Pulmonary artery endothelial cell (primary cell): ENCODE measurements around the gene PLEKHM1. TPM values are rescaled to one million over a fixed set of nuclear protein-coding genes. Genes with fewer than 3 reads are reported as not detected.
A peak's percentile ranks its signal among the peaks of the same experiment; 100 is the strongest.
"Not testable (repeated sequence)": the region's sequence is repeated elsewhere in the genome, so short reads cannot be mapped to it uniquely, and the experiment has no call there.

ENCODE experiments used
- DNase-seq: peaks from one replicate; pipeline ENCODE4 v3.0.0-alpha.2; 2011; ENCODE audit warnings: low read depth, low spot score
- total RNA-seq: library from RNA; depleted of rRNA; stranded (reverse); fragments of >200 nt; gene quantifications from 2 replicates; pipeline ENCODE4 v1.2.3, GENCODE V29; 2014

Gene PLEKHM1
- 18.8 and 19.4 TPM in 2 replicates for total RNA-seq

DNA sequence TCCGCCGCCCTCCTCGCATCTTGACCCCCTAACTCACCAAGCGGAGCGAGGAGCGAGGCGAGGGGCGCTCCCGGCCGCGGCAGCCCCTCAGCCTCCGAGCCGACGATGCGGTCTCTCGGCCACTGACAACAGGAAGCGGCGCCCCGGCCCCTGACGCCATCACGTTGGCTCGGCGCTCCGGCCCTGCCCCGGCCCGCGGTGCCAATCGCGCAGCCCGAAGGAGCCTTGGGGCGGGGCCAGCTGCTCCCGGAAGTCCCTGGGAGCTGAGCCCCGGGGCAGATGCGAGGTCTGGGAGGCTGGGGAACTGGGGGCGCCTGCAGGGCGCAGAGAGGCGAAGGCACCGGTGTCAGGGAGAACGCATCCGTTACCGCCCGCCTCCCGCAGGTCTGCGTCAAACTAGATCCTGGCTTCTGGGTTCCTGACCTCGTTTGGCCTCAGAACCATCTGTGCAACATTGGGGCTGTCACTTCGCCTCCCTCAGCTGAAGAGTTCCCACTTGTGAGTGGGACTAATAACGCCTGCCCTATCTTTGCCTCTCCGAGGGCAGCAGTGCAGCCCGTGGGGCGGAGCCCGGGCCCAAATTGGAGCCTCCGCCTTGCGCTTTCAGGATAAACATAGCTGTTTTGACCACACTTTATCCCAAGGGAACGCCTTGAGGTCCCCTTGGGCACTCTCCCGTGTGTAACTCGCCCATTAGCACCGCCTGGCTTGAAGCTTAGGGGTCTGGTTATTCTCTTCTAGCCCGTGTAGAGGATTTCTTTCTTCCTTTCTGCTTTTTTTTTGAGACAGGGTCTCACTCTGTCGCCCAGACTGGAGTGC is at the start of gene PLEKHM1:
Gene PLEKHM1 (minus strand): TSS at position 107 of the 819 bp plus-strand sequence. CDS start 8,237 bp downstream, outside the sequence.
- DNase-seq: peak; percentile 32

DNA sequence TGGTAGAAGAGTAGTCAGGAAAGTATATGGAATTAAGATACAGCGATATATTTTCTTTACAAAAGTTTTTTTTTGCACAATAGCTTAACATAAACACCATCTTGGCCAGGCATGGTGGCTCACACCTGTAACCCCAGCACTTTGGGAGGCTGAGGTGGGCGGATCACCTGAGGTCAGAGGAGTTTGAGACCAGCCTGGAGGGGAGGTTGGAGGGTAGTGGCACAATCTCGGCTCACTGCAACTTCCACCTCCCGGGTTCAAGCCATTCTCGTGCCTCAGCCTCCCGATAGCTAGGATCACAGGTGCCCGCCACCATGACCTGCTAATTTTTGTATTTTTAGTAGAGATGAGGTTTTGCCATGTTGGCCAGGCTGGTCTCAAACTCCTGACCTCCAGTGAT is 47.6 kb upstream of the PLEKHM1 start:
- not testable (repeated sequence) for DNase-seq

DNA sequence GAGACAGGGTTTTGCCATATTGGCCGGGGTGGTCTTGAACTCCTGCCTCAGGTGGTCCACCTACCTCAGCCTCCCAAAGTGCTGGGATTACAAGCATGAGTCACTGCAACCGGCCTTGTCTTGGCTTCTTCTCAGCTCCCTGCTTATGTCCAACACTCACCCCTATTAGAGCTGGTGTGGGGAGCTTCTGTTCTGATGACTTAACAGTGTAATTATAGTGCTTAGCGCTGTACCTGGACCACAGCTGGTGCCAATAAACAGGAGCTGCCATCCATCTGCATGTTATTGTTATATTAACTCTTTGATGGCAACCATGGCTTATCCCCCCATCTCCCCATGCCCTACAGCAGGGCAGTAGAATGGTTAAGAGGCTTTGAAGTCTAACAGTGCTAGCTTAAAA is 15.6 kb upstream of the PLEKHM1 start:
- not testable (repeated sequence) for DNase-seq

DNA sequence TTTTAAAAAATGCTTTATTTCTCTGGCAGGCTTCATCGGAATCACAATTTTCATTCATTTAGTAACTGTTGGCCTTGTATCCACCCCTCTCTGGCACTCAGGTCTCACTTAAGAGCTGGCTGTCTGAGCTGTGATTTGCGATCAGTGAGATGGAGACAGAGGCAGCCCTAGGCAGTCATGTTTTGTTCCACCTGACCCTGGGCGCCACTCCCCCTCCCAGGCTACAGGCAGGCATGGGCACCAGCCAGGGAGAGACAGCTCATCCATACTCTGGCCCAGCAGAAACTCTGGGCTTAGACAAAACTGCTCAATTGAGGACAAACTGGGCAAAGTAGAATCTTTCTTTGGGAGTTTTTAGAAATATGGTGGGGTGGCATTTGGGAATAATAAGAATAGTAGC is 14.7 kb upstream of the PLEKHM1 start:
- not testable (repeated sequence) for DNase-seq

DNA sequence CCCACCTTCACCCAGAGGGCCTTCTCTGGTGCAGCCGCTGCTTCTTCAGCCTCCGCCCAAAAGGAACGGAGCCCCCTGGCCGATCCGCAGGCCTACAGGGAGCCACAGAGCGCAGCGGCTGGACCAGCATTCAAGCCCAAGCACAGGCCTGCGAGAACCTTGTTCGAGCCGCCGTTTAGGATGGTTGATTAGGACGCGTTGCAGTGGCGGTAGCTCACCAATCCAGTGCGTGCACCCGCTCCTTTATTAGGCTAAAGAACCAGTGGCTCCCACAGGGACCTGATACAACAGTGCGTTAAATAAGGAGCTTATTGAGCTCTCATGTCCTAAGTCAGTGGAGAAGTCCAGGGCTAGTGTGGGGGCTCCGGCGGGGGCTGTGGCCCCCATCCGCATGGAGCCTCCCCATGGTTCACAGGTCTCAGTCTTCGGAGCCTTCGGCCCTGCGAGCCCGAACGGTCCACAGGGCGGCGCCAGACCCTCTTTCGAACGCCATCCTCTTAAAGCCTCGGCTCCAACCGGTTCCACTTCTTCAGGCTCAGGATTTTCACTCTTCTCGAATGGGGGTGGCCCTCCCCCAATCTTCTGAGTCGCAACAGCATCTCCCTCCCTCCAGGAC is 10.7 kb upstream of the PLEKHM1 start:
- DNase-seq: not testable (repeated sequence)

DNA sequence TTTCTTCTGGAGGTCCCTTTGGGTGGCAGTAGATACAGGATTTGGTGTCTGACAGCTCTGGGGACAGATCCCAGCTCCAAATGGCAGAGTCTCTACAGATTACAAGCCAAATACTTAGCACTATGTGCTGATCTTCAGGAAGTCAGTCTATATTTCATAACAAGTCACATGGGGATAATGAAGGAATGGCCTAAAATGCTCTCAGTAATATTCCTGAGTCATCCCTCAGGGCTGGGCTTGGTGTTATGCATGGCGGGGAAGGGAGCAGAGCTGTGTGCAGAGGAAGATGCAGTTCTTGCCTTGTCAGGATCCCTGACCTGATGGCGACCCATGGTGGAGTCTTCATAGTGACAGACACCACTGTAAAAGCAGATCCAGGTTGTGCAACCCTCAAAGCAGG is 10.0 kb upstream of the PLEKHM1 start:
- not testable (repeated sequence) for DNase-seq

DNA sequence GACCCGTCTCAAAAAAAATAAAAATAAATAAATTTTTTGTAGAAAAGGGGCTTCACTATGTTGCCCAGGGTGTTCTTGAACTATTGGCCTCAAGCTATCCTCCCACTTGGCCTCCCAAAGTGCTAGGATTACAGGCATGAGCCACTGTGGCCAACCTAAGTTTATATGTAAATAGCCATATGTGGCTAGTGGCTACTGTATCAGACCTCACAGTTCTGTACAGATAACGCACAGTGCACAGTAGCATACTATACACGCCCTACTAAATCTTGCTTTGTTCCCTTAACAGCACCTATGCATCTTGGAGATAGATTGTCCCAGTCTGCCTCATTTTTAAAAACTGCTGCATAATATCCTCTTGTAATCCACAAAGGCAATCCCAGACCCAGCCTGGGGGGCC is 8.7 kb upstream of the PLEKHM1 start:
- not testable (repeated sequence) for DNase-seq

DNA sequence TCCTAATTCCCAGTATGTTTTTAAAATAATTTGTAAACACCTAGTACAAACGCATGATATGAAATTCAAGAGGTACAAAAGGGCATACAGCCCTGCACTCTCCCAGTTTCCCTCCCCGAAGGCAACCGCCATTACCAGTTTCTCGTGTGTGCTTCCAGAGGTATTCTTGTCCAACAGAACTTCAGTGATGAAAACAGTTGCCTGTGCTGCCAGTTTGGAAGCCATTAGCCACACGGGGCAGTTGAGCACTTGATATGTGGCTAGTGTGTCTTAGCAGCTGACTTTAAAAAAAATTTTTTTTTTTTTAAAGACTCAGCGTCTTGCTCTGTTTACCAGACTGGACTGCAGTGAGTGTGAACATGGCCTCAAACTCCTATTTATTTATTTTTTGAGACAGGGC is 7.9 kb upstream of the PLEKHM1 start:
- not testable (repeated sequence) for DNase-seq

DNA sequence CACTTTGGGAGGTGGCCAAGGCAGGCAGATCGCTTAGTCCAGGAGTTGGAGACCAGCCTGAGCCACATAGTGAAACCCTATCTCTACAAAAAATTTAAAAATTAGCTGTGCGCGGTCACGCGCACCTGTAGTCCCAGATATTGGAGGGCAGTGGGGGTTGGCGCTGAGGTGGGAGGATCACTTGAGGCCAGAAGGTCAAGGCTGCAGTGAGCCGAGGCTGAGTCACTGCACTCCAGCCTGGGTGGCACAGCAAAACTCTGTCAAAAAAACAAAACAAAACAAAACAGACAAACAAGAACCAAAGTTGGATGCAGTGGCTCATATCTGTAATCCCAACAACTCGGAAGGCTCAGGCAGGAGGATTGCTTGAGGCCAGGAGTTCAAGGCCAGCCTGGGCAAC is 6.9 kb upstream of the PLEKHM1 start:
- DNase-seq: not testable (repeated sequence)

DNA sequence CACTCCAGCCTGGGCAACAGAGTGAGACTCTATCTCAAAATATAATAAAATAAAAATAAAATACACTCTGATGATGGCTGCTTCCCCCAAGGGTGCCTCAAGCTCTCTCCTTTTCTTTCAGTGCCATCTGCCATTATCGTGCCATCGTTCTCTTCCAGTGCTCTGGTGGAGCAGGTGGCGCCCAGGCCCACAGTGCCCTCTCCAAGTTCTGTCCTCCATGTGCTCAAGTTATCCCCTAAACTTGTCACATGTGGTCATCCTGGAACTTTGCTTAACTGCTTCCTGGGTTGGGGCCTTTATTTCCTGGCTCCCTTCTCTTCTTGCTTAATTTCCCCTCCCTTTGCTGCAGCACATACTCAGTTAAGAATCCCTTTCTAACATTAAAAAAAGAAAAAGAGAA is 6.0 kb upstream of the PLEKHM1 start:
- DNase-seq: not testable (repeated sequence)

DNA sequence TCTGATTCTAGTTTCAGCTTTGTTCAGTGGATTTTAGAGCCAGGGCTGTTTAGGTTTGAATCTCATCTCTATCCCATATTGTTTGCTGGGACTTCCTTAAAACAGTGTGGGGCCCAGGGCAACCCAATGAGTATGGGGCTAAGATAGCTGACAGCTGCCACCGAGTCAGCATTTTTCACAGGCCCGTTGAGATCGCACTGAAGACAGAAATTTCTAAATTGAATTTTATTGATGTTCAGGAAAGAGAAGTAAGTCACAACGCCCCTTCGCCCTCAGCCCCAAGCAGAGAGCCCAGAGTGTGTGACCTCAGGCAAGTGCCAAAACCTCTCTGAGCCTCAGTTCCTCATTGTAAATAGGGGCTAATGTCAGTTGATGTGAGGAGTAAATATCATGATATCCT is 4.0 kb upstream of the PLEKHM1 start:
- DNase-seq: not testable (repeated sequence)

DNA sequence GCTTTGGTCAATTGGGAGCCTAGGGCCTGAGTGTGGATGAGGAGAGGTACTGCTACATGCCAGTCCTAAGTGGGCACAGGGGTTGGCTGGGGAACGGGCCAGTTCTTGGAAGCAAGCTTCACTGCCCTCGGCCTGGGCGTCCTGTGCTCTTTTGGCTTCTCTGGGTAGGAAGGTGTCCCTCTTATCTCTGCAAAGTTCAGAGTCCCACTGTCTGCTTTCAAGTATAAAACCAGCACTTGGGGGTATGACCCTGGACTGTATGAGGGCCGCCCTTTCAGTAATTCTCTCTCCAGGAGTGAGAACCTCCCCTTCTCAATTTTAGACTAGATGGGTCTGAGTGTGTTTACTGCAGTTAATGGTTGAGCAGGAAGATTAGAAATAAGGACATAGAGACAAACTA is 1.6 kb upstream of the PLEKHM1 start:
- not testable (repeated sequence) for DNase-seq

DNA sequence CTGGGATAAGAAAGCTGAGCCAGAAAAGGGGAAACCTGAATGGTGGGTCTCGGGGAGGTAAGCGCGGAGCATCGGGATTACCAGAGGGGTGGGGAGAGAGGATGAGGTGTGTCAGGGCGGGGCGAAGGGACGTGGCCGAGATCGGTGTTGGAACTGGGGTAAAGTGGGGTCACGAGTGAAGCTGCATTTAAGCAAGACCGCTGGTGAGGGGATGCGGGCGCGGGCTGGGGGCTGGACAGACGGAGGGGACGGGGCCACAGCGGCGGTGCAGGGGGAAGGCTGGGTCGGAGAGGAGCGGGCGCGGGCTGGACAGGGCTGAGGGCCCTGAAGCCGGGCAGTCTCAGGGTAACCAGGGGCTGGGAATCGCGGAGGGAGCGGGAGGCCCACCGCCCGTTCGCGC is 323 bp downstream of the PLEKHM1 start:
- not testable (repeated sequence) for DNase-seq

DNA sequence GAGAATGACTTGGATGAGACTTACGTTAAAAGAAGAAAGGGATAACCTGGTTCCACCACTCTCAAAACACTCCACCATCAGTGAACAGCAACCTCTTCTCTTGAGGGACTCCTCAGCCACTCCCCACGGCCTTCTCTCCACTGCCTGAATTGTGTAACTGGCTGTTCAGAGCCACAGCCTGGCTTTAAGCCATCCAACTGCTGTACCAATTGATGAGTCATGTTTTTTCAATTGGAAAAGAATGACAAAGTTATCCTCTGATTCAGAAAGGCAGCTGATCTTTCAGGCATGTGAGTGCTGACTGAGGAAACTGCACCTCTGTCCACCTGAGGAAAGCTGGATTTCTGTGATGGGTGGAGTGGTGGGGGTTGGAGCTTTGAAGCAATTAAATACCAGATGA is 2.8 kb downstream of the PLEKHM1 start:
- peak; percentile 33 for DNase-seq

DNA sequence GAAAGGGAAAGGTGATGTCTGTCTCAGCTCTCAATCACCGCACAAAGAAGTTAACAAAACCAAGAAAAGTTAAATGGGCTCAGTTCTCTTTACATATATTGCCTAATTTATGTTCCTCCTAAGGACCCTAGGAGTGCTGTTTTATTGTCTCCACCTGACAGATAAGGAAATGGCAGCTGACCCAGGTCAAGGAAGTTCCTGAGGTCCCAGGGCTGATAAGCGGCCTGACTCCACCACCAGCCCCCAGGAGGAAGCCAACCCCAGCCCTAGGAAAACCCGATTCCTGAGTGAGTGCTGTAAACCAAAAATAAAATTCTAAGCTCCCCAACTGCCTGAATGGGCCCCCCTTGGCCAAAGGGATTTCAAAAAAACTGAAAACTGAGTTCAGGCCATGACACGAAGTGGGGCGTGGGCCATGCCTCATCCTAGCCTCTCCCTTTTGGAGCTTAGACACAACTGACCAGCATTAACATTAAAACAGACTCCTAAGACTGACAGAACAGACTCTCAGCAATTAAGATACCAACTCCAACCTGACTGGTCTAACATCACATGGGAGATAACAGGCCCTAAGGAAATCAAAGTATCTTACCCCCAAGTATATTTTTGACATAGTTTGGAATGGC is 6.8 kb downstream of the PLEKHM1 start:
- not testable (repeated sequence) for DNase-seq

DNA sequence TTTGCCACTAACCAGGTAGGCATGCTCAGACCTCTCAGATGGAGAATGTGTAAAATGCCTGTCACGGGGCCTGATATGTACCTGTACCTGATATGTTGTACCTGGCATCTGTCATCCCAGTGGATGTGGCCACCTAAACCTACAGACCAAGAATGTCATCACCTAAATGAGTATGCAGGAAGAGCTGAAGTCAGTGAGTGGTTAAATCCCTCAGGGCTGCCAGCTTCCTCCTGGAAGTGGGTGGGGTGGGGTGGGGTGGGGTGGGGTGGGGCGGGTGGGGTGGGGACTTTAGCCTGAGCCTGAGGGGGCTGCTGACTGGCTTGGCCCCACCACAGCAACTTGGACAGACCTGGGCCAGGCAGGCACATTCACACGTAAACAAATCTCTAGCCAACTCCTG is 7.3 kb downstream of the PLEKHM1 start:
- not testable (repeated sequence) for DNase-seq

DNA sequence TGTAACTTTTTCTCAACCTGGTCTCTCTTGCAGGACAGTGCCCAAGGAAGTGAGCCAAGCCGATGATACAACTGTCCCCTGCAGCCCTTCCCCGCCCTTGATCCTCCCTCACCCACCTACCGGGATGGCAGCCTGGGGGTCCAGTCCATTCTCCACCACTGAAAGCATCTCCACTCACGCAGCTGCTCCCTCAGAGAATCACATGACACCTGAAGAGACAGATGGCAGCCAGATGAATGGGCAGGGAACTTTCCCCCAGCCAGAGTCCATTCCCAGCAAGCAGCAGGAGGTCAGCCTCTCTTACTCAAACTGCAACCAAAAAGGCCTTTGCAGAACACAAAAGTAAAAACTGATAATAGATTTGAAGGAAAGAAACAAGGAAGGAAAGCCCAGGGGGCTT is 8.2 kb downstream of the PLEKHM1 start:
- DNase-seq: not testable (repeated sequence)

DNA sequence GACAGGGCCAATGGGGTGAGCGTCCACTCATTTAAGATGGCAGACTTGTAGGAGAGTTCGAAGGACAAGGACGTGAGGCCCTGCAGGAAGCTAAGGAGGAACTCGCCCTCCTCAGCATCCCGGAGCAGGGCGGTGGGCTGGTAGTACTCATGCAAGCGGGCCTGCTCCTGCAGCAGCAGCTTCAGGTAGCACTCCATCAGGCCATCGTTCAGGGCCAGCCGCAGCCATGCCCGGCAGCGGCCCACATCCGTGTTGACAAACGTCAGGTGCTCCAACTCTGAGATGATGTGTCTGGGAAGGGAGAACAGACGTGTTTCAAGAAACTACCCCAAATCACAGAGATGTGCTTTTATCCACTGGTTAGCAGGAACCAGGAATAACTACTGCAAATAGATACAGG is 15.1 kb downstream of the PLEKHM1 start:
- not testable (repeated sequence) for DNase-seq

DNA sequence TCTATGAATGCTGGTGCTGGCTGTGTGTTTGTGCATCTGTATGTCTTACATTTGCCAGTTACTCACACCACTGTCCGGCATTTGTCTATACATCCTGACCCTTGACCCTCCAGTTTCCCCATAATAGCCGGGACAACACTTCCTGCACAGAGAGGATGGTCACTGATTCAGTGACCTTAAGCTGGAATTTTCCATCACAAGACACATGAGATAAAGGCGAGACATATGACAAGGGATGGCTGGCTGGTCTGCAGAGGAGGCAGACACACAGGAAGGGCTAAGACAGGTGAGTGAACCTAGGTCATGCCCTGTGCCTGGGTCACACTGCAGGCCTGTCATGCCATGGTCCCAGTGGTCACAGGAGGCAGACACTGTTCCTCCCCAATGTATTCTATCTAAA is 18.3 kb downstream of the PLEKHM1 start:
- not testable (repeated sequence) for DNase-seq

DNA sequence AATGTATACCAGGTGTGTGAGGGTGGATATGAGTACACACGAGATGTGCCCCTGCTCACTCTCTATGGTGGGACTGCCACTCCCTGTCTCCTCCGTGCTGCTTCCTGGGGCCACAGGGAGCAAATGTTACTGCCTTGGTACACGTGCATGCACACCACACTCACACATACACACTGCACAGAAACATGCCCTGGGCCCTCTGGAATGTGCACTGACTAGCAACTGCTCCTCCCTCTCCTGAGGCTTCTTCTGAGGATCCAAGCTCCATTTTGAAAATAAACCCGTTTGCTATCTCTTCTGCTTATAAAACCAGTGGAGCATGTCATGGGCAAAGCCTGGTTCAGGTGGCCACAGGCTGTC is 21.3 kb downstream of the PLEKHM1 start:
- not testable (repeated sequence) for DNase-seq

DNA sequence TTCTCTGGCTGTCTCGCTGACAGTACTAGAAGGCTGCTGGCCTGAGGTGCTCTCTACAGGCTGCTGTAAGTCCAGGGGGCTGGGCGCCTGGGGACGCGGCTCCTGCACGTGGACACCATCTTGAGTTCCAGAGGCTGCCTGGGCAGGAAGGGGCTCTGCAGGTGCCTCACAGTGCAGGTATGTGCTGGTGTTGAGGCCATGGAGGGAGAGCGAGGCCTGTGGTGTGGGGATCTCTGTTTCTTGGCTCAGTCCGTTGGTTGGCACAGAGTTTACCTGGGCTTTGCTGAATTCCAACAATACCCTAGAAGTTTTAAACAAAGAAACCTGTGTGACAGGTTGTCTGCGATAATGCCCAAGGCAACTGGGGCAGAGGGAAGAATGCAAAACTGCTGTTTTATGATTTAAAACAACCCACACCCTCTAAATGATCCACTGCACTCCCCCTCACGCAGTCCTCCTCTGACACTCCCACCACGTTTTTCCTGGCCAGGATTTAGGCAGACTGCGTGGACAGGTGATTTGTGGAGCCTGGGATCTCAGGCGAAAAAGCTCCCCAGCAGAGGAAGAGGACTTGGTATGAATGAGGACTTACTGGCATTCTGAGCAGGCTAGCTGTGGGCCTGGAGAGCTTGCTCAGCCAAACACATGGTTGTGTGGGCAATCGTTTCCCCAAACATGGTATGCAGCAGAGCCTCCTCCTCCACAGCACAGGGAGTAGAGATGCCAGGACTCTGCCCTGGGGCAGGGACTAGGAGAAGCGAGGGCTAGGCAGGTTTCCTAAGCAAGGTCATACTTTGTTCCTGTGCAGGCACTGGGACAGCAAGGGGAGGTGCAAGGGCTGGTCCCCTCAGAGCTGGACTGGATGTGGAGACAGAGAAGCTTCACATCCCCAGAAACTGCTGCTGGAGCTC is 22.0 kb downstream of the PLEKHM1 start:
- DNase-seq: not testable (repeated sequence)
